ENCODE measurements around the gene CLCN7. TPM values are rescaled to one million over a fixed set of nuclear protein-coding genes. Genes with fewer than 3 reads are reported as not detected.
"Not testable (repeated sequence)": the region's sequence is repeated elsewhere in the genome, so short reads cannot be mapped to it uniquely, and the experiment has no call there.

Gene CLCN7
- total and polyA plus RNA-seq, 5 donors from 2014 or later: 22.0 to 104 (median 24.5) TPM

- peak overlapping the region; percentile 84 to 89 (median 86) for H3K27ac Mint-ChIP-seq
- peak overlapping the region; percentile 66 to 88 (median 84) for H3K4me3 Mint-ChIP-seq
- H3K4me3 ChIP-seq (ENCODE audit: low read depth, low read length): peak overlapping the region; percentile 55
- H3K27me3 ChIP-seq (ENCODE audit: control insufficient read depth, insufficient read depth, low read length): no peaks in the 10 kb centered on the region
- H3K9me3 Mint-ChIP-seq: peaks cover 0 to 1% (median 0%) of the 10 kb centered on the region in 7 donors
- no peaks in the 10 kb centered on the region for H3K27me3 Mint-ChIP-seq
- ATAC-seq (ENCODE audit: low read depth in 2 of 2) (no peak), DNase-seq (no peak)
- H3K4me1 Mint-ChIP-seq: peaks cover 0 to 40% (median 16%) of the 10 kb centered on the region in 4 donors
- peak overlapping the region; percentile 89 for H3K27ac ChIP-seq (ENCODE audit: insufficient read depth, low read length, poor library complexity, severe bottlenecking)
- no peaks in the 10 kb centered on the region for H3K9me3 ChIP-seq (ENCODE audit: control insufficient read depth in 2 of 2, low read length in 2 of 2)
- H3K36me3 ChIP-seq (ENCODE audit: control insufficient read depth, insufficient read depth, low read length): no peaks in the 10 kb centered on the region
- H3K4me1 ChIP-seq (ENCODE audit: control insufficient read depth, insufficient read depth, low read length, poor library complexity, severe bottlenecking): peaks cover 20% of the 10 kb centered on the region
- peaks cover 3% of the 10 kb centered on the region for H3K36me3 Mint-ChIP-seq
Observed at GRCh38 chr16:1475552-1476114, 805 bp upstream of the CLCN7 start.

DNA sequence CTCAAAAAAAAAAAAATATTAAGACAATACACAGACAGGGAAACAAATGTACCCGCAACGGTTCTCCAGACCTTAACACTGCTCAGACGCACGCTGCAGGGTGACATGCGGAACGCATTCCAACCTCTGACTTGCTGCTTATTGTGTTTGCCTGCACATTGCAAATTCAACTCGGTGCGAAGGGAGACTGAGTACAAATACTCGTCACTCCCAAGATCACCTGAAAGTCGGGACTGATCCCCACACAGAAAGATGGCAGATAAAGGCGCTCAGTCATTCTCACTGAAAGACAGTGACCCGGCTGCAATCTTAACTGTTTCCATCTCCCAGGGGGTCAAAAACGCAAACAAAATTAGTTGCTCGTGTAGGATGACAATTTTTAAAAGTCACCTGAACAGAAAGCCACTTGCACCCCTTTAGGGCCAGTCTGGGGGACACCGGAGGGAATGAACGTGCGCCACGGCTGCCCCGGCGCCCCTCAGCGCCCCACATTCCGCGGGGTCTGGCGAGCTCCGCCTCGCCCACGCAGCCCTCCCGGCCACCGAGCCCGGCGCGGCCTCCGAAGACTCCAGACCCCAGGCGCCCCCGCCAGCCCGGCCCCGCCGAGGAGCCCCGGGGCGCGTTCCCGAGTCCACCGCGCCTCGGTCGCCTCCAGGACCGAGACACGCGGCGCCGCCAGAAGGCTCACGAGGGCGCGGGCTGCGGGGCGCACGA lies 589 bp downstream of the CLCN7 start:
- no peaks in the 10 kb centered on the region for H3K27me3 ChIP-seq (ENCODE audit: control insufficient read depth, insufficient read depth, low read length)
- Mint-ChIP-seq H3K9me3 (peaks cover 0 to 1% (median 0%) of the 10 kb centered on the region in 7 donors), H3K27me3 (no peaks in the 10 kb centered on the region), H3K27ac (peak overlapping the region in 2 of 3 donors; percentile 11 to 20), H3K4me3 (peak overlapping the region; percentile 80 to 90 (median 84)), H3K4me1 (peaks cover 0 to 50% (median 20%) of the 10 kb centered on the region in 4 donors), H3K36me3 (peaks cover 3% of the 10 kb centered on the region)
- H3K4me1 ChIP-seq (ENCODE audit: control insufficient read depth, insufficient read depth, low read length, poor library complexity, severe bottlenecking): peaks cover 20% of the 10 kb centered on the region
- H3K36me3 ChIP-seq (ENCODE audit: control insufficient read depth, insufficient read depth, low read length): no peaks in the 10 kb centered on the region
- peak overlapping the region; percentile 89 for H3K27ac ChIP-seq (ENCODE audit: insufficient read depth, low read length, poor library complexity, severe bottlenecking)
- H3K9me3 ChIP-seq (ENCODE audit: control insufficient read depth in 2 of 2, low read length in 2 of 2): no peaks in the 10 kb centered on the region
- ATAC-seq (ENCODE audit: low read depth in 2 of 2) (peak; percentile 2 to 4), DNase-seq (no peak)
- peak overlapping the region; percentile 79 for H3K4me3 ChIP-seq (ENCODE audit: low read depth, low read length)

DNA sequence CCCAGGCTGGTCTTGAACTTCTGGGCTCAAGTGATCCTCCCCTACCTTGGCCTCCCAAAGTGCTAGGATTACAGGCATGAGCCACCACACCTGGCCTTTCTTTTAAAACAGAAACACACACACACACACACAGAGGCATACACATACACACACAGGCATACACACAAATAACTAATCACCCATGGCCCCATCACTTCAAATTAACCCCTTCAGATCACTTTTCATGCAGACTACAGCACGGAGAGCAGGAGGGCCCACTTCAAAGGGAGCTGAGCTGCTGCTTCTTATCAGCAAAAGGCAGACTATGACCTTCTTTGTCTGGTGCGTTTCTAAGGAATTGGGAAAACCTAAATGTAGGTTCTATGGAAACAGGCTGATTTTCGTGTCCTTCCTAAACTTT lies 1.9 kb downstream of the CLCN7 start:
- no peaks in the 10 kb centered on the region for H3K36me3 ChIP-seq (ENCODE audit: control insufficient read depth, insufficient read depth, low read length)
- no peaks in the 10 kb centered on the region for H3K9me3 ChIP-seq (ENCODE audit: control insufficient read depth in 2 of 2, low read length in 2 of 2)
- peaks cover 3% of the 10 kb centered on the region for H3K36me3 Mint-ChIP-seq
- H3K4me1 Mint-ChIP-seq: peaks cover 0 to 53% (median 20%) of the 10 kb centered on the region in 4 donors
- H3K4me3 ChIP-seq (ENCODE audit: low read depth, low read length): no peak overlapping the region
- H3K27ac Mint-ChIP-seq: peak overlapping the region in 2 of 3 donors; percentile 17 to 76
- H3K9me3 Mint-ChIP-seq: peaks cover 0 to 1% (median 0%) of the 10 kb centered on the region in 7 donors
- DNase-seq (no peak), ATAC-seq (ENCODE audit: low read depth in 2 of 2) (no peak)
- H3K4me1 ChIP-seq (ENCODE audit: control insufficient read depth, insufficient read depth, low read length, poor library complexity, severe bottlenecking): peaks cover 20% of the 10 kb centered on the region
- H3K27me3 Mint-ChIP-seq: no peaks in the 10 kb centered on the region
- peak overlapping the region; percentile 47 to 90 (median 86) for H3K4me3 Mint-ChIP-seq
- no peaks in the 10 kb centered on the region for H3K27me3 ChIP-seq (ENCODE audit: control insufficient read depth, insufficient read depth, low read length)
- no peak overlapping the region for H3K27ac ChIP-seq (ENCODE audit: insufficient read depth, low read length, poor library complexity, severe bottlenecking)

- Mint-ChIP-seq H3K4me3 (peak overlapping the region in 2 of 4 donors; percentile 36 to 63), H3K4me1 (peaks cover 0 to 60% (median 20%) of the 10 kb centered on the region in 4 donors)
- H3K4me3 ChIP-seq (ENCODE audit: low read depth, low read length): no peak overlapping the region
Observed at GRCh38 chr16:1471569-1472194, 3.1 kb downstream of the CLCN7 start.

DNA sequence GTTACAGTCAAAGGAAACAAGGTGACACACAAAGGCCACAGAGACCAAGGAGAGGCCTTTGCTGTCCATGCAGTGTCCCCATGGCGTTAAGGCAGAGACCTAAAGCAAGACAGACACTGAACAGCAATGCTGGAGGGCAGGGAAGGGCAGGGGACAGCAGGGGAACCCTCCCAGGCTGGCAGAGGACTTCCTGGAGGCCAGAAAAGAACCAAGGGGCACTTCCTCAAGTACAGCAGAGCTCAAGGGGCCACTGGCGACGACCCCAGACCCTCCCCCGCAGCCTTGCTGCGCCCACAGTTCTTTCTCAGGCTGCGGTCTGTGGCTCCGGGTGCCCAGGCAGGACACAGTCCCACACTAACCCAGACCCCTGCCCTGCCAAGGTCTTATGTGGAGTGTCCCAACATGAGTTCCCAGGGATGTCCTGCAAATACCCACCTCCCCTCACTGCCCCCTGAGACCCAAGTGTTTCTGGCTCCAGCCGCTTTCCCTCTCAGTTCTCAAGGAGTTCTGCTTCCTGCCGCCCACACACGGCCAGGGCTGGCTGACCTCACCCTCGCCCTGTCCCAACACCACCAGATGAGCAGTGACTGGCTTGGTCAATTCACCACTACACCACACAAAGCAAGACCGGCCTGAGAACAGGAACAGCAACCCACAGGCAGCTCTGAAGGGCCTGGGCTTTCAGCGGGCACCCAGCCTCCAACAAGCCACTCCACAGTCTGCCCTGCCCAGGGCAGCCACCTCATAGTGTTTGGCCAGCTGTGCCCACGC lies 4.2 kb downstream of the CLCN7 start:
- Mint-ChIP-seq H3K4me1 (peaks cover 0 to 58% (median 20%) of the 10 kb centered on the region in 4 donors), H3K4me3 (peak overlapping the region in 3 of 4 donors; percentile 34 to 63 (median 54)), H3K36me3 (peaks cover 3% of the 10 kb centered on the region), H3K9me3 (no peaks in the 10 kb centered on the region), H3K27me3 (no peaks in the 10 kb centered on the region), H3K27ac (peak overlapping the region in 1 of 3 donors; percentile 46)
- Histone ChIP-seq H3K36me3 (ENCODE audit: control insufficient read depth, insufficient read depth, low read length) (no peaks in the 10 kb centered on the region), H3K27ac (ENCODE audit: insufficient read depth, low read length, poor library complexity, severe bottlenecking) (no peak overlapping the region), H3K4me1 (ENCODE audit: control insufficient read depth, insufficient read depth, low read length, poor library complexity, severe bottlenecking) (peaks cover 18% of the 10 kb centered on the region), H3K9me3 (ENCODE audit: control insufficient read depth in 2 of 2, low read length in 2 of 2) (no peaks in the 10 kb centered on the region), H3K27me3 (ENCODE audit: control insufficient read depth, insufficient read depth, low read length) (no peaks in the 10 kb centered on the region), H3K4me3 (ENCODE audit: low read depth, low read length) (no peak overlapping the region)
- DNase-seq (no peak), ATAC-seq (ENCODE audit: low read depth in 2 of 2) (no peak)

More at GRCh38 chr16:1471569-1472194, 3.1 kb downstream of the CLCN7 start:
- no peaks in the 10 kb centered on the region for H3K9me3 ChIP-seq (ENCODE audit: control insufficient read depth in 2 of 2, low read length in 2 of 2)
- no peaks in the 10 kb centered on the region for H3K9me3 Mint-ChIP-seq
- no peak overlapping the region for H3K27ac ChIP-seq (ENCODE audit: insufficient read depth, low read length, poor library complexity, severe bottlenecking)
- DNase-seq: no peak
- peaks cover 3% of the 10 kb centered on the region for H3K36me3 Mint-ChIP-seq
- H3K4me1 ChIP-seq (ENCODE audit: control insufficient read depth, insufficient read depth, low read length, poor library complexity, severe bottlenecking): peaks cover 20% of the 10 kb centered on the region
- ATAC-seq (ENCODE audit: low read depth in 2 of 2): no peak
- no peaks in the 10 kb centered on the region for H3K36me3 ChIP-seq (ENCODE audit: control insufficient read depth, insufficient read depth, low read length)
- peak overlapping the region in 1 of 3 donors; percentile 71 for H3K27ac Mint-ChIP-seq
- no peaks in the 10 kb centered on the region for H3K27me3 Mint-ChIP-seq
- no peaks in the 10 kb centered on the region for H3K27me3 ChIP-seq (ENCODE audit: control insufficient read depth, insufficient read depth, low read length)

DNA sequence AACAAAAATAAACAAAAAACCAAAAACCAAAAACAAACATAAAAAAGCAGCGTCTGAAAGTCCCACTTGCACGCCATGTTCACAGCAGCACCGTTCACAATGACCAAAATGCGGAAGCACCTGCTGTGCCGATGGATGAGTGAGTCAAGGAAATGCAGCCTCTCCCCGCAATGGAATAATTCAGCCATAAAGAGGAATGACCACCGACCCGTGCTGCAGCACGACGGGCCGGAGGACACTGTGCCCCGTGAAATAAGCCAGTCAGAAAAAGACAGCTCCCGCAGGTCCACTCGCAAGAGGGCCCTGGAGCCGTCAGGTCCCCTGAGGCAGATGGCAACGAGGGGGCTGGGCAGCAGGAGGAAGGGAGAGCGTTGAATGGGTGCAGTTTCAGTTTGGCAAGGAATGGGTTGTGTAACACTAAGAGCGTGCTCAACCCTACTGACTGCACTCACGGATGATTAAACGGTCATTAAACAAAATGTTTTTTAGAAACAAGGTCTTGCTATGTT lies 5.1 kb downstream of the CLCN7 start:
- Histone ChIP-seq H3K9me3 (ENCODE audit: control insufficient read depth in 2 of 2, low read length in 2 of 2) (no peaks in the 10 kb centered on the region), H3K4me1 (ENCODE audit: control insufficient read depth, insufficient read depth, low read length, poor library complexity, severe bottlenecking) (peaks cover 12% of the 10 kb centered on the region), H3K27ac (ENCODE audit: insufficient read depth, low read length, poor library complexity, severe bottlenecking) (no peak overlapping the region), H3K27me3 (ENCODE audit: control insufficient read depth, insufficient read depth, low read length) (no peaks in the 10 kb centered on the region), H3K4me3 (ENCODE audit: low read depth, low read length) (no peak overlapping the region), H3K36me3 (ENCODE audit: control insufficient read depth, insufficient read depth, low read length) (no peaks in the 10 kb centered on the region)
- ATAC-seq (ENCODE audit: low read depth in 2 of 2) (no peak), DNase-seq (no peak)
- H3K4me3 Mint-ChIP-seq: no peak overlapping the region
- no peaks in the 10 kb centered on the region for H3K9me3 Mint-ChIP-seq
- peaks cover 0 to 57% (median 17%) of the 10 kb centered on the region in 4 donors for H3K4me1 Mint-ChIP-seq
- H3K27me3 Mint-ChIP-seq: no peaks in the 10 kb centered on the region
- peaks cover 3% of the 10 kb centered on the region for H3K36me3 Mint-ChIP-seq
- peak overlapping the region in 2 of 3 donors; percentile 71 to 81 for H3K27ac Mint-ChIP-seq

DNA sequence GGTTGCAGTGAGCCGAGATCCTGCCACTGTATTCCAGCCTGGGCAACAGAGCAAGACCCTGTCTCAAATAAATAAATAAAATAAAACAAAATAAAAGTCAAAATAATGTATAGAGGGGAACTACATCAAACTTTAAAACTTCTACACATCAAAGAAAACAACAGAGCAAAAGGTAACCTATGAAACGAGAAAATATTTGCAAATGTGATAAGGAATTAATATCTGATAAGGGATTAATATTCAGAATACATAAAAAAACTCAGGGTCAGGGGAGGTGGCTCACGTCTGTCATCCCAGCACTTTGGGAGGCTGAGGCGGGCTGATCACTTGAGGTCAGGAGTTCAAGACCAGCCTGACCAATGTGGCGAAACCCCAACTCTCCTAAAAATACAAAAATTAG lies 5.7 kb downstream of the CLCN7 start:
- not testable (repeated sequence) for H3K9me3 Mint-ChIP-seq; H3K27ac ChIP-seq (ENCODE audit: insufficient read depth, low read length, poor library complexity, severe bottlenecking); H3K4me3 ChIP-seq (ENCODE audit: low read depth, low read length)

More for the DNA sequence above, 5.7 kb downstream of the CLCN7 start:
- peaks cover 0 to 55% (median 17%) of the 10 kb centered on the region in 4 donors for H3K4me1 Mint-ChIP-seq
- H3K4me3 Mint-ChIP-seq; H3K4me1 ChIP-seq (ENCODE audit: control insufficient read depth, insufficient read depth, low read length, poor library complexity, severe bottlenecking); DNase-seq; ATAC-seq (ENCODE audit: low read depth in 2 of 2); H3K36me3 Mint-ChIP-seq; H3K36me3 ChIP-seq (ENCODE audit: control insufficient read depth, insufficient read depth, low read length); H3K27me3 ChIP-seq (ENCODE audit: control insufficient read depth, insufficient read depth, low read length); H3K9me3 ChIP-seq (ENCODE audit: control insufficient read depth in 2 of 2, low read length in 2 of 2); H3K27ac Mint-ChIP-seq; H3K27me3 Mint-ChIP-seq: not testable (repeated sequence)
